Colonic mucosa (tissue), 4 donors: Measurements from ENCODE around the gene SYNGR1. TPM values are rescaled to one million over a fixed set of nuclear protein-coding genes. Genes with fewer than 3 reads are reported as not detected.

Experiments
- DNase-seq: peaks from one replicate; pipeline ENCODE4 v3.0.0-alpha.2; 2020
- H3K27ac ChIP-seq: fragments of 200-600 bp; one replicate; pipeline ENCODE4 v1.8.0; 2021
- H3K27me3 ChIP-seq: fragments of 200-600 bp; one replicate; pipeline ENCODE4 v1.8.0; 2021
- H3K36me3 ChIP-seq: fragments of 200-600 bp; one replicate; pipeline ENCODE4 v1.8.0; 2021
- H3K4me1 ChIP-seq: fragments of 200-600 bp; one replicate; pipeline ENCODE4 v1.8.0; 2021; ENCODE audit warnings: mild to moderate bottlenecking
- H3K4me3 ChIP-seq: fragments of 200-600 bp; one replicate; pipeline ENCODE4 v1.8.0; 2021
- H3K9ac ChIP-seq, 2 donors: one replicate each; pipeline ENCODE4 v1.7.0; 2013; ENCODE audit warnings: control low read depth in 2 of 2, low read depth in 2 of 2, low read length in 2 of 2
- H3K9me3 ChIP-seq: fragments of 200-600 bp; one replicate; pipeline ENCODE4 v1.8.0; 2021
- intact Hi-C: fragments of 100-400 bp; cut with DNase I; formaldehyde crosslinking; loops from one replicate; pipeline ENCODE4 v1.14.1; 2022
- total RNA-seq, 2 donors: library from RNA; stranded (reverse); fragmentation: NEBNext Ultra II Directional in 1 of 2; extraction: Animal tissue kit (Norgen Biotek cat#: 25700) in 1 of 2; gene quantifications; one replicate each; pipeline ENCODE4 v1.2.1, GENCODE V29; 2021
- TF ChIP-seq, protein P1 (sequence below): fragments of 200-600 bp; IDR thresholded peaks from one replicate; pipeline ENCODE4 v1.8.0; 2022; ENCODE audit warnings: antibody characterized with exemption, mild to moderate bottlenecking
- donor health status: healthy.
- donor health status: DM: no; HTN: no; CAD: no.
- donor health status: DM: no; HTN: no; CAD: no.

Gene SYNGR1
- total RNA-seq, 2 donors from 2014 or later = 1.8 to 4.3 TPM

DNA sequence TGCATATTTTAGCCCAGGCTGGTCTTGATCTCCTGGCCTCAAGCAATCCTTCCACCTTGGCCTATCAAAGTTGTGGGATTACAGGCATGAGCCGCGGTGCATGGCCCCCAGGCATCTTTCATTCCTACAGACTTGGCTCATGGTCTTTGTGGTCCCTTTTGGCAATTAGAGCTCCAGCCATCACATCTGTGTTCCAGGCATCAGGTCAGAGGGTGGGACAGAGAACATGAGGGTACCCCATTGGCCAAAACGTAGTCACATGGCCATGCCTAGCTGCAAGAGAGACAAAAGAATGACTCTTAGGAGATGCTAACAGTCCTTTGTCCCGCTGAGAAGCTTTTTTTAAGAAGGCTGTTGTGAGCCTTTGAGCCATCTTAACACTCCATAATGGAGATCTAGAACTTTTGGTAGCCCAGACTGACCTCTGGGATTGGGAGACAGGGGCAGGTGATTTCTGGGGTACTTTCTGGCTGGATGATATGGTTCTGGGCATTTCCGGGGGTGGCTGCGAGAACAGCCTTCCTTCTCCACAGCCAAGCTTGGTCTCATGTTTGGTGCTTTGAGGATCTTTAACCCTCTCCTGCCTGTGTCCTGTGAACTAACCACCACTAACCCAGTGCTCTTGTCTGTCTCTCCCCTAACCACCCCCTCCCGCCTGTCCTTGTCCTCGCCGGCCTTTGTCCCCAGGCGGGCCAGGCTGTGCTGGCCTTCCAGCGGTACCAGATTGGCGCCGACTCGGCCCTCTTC lies 31.4 kb downstream of the SYNGR1 start:
- TF ChIP-seq, protein P1, sequence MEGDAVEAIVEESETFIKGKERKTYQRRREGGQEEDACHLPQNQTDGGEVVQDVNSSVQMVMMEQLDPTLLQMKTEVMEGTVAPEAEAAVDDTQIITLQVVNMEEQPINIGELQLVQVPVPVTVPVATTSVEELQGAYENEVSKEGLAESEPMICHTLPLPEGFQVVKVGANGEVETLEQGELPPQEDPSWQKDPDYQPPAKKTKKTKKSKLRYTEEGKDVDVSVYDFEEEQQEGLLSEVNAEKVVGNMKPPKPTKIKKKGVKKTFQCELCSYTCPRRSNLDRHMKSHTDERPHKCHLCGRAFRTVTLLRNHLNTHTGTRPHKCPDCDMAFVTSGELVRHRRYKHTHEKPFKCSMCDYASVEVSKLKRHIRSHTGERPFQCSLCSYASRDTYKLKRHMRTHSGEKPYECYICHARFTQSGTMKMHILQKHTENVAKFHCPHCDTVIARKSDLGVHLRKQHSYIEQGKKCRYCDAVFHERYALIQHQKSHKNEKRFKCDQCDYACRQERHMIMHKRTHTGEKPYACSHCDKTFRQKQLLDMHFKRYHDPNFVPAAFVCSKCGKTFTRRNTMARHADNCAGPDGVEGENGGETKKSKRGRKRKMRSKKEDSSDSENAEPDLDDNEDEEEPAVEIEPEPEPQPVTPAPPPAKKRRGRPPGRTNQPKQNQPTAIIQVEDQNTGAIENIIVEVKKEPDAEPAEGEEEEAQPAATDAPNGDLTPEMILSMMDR = no peak
- H3K27ac ChIP-seq = no peak overlapping the region
- no peaks in the 10 kb centered on the region for H3K27me3 ChIP-seq
- intact Hi-C loops = no loop called here
- H3K36me3 ChIP-seq = no peaks in the 10 kb centered on the region
- H3K4me1 ChIP-seq = no peaks in the 10 kb centered on the region
- no peaks in the 10 kb centered on the region for H3K9me3 ChIP-seq
- H3K9ac ChIP-seq = no peak overlapping the region
- no peak for DNase-seq
- no peak overlapping the region for H3K4me3 ChIP-seq

DNA sequence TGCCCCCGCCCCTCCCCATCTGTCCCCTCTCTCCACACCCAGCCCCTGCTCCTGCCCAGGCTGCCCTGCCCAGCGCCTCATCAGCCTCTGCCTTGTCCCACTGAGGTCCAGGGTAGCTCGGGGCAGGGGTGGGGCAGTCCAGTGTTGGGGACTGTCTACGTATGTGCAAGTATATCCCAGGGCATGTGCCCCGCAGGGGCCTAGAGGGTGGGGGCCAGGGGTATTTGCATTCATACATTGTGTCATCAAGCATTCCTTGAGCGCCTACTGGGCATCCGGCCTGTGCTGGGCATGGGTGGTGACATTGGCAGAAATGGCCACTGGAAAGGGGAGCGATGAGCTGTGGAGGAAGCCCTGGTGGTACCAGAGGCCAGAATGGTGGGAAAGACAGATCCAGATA lies 32.1 kb downstream of the SYNGR1 start:
- Histone ChIP-seq H3K27me3 (no peaks in the 10 kb centered on the region), H3K9ac (no peak overlapping the region), H3K36me3 (no peaks in the 10 kb centered on the region), H3K9me3 (no peaks in the 10 kb centered on the region), H3K4me3 (no peak overlapping the region), H3K4me1 (no peaks in the 10 kb centered on the region), H3K27ac (no peak overlapping the region)
- TF ChIP-seq, protein P1 = no peak
- DNase-seq = no peak
- intact Hi-C loops = no loop called here

DNA sequence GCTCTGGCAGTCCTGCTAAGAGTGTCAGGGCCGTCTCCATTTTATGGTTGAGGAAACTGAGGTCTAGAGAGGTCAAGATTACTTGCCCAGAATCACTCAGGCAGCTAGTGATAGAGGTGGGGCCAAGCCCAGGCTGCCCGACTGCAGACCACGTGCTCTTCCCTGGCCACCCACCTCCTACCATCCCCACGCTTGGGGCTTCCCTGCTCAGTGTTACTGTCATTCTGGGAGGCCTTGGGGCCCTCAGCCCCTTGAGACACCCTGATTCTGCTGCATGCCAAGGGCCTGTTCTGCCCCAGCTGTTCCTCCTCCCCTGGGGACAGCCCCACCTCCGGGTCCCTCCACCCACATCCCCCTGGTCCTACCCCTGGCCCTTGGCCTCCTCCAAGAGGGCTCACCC lies 32.6 kb downstream of the SYNGR1 start:
- TF ChIP-seq, protein P1 = no peak
- Histone ChIP-seq H3K36me3 (no peaks in the 10 kb centered on the region), H3K4me1 (no peaks in the 10 kb centered on the region), H3K27me3 (no peaks in the 10 kb centered on the region), H3K27ac (no peak overlapping the region), H3K4me3 (no peak overlapping the region), H3K9ac (no peak overlapping the region), H3K9me3 (no peaks in the 10 kb centered on the region)
- intact Hi-C loops = no loop called here
- no peak for DNase-seq

DNA sequence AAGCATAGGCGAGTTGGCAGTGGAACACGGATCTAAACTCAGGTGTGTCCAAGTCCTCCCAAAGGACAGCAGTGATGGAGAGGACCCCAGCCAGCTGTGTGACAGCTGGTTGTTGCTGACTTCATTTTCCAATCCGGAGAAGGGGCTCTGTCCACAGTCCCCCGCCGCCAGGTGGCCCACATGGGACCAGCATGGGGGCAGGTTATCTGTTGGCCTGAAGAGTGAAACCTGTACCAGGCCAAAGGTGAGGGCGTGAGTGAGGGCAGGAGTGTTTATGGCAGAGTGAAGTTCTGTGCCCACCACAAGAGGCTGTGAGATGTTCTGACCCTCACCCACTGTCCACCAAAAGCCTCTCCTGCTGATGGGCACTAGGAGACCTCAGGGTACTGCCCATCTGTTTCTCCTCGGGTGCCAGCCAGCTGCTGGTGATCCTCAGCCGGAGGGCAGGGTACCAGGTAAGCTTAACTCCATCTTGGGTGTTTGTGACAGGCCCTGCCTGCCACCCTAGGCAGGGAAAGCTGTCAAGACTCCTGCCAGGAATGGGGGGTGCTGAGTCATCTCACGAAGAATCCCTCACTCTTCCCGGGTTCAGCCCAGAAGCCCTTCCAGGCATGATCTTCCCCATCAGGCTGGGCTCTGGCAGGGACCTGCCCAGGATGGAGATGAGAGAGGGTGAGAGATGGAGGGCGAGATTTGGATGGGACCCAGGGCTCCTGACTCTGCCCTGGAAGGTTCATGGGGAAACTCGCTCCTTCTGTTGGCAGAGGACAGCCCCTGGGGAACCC lies 34.2 kb downstream of the SYNGR1 start:
- TF ChIP-seq, protein P1 = no peak
- intact Hi-C loops = no loop called here

DNA sequence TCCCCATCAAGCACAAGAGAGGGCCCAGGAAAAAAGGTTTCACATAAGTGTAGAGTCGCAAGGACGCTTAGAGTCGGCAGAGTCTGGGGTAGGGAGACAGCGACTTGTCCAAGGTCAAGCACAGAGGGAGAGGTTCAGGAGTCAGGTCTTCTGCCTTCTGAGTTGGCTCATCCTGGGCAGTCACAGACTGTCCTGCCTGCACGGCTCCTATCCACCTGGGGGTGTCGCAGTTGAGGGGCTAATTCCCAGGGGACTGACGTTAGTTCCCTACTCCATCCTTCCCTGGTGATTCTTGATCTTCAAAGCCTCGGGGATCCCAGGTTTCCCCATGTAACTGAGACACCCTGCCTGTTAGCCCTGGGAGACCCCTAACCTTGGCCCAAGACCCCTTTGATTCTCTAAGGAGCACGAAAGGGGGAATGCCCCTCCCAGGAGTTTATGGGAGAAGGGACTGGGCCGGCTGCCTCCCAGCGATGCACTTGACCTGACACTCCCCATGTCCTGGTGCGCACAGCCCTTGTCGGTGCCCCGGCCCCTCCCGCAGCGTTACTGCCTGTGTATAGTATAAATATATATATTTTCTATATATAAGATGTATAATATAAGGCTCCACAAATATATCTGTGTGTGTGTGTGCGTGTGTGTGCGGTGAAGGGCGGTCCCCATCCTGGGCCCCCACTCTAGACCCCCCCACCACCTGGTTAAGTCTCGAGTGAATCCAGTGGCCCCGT lies 35.1 kb downstream of the SYNGR1 start:
- Histone ChIP-seq H3K9ac (no peak overlapping the region), H3K36me3 (no peaks in the 10 kb centered on the region), H3K9me3 (no peaks in the 10 kb centered on the region), H3K4me3 (no peak overlapping the region), H3K27ac (no peak overlapping the region), H3K27me3 (no peaks in the 10 kb centered on the region), H3K4me1 (no peaks in the 10 kb centered on the region)
- intact Hi-C loops = no loop called here
- TF ChIP-seq, protein P1 = no peak
- no peak for DNase-seq

More for the DNA sequence above, 34.2 kb downstream of the SYNGR1 start:
- DNase-seq = no peak
- Histone ChIP-seq H3K9ac (no peak overlapping the region), H3K9me3 (no peaks in the 10 kb centered on the region), H3K4me3 (no peak overlapping the region), H3K27ac (no peak overlapping the region), H3K4me1 (no peaks in the 10 kb centered on the region), H3K36me3 (no peaks in the 10 kb centered on the region), H3K27me3 (no peaks in the 10 kb centered on the region)
